Measurements from ENCODE around the gene FAT1.

- TF ChIP-seq CTCF (IDR thresholded peaks at IDR 0.05), result no peak
- TF ChIP-seq POLR2A (IDR thresholded peaks at IDR 0.05), result no peak
Measured at GRCh38 chr4:186728631-186729271, 5.1 kb upstream of the FAT1 start.
